Measurements from ENCODE around the gene FOXN1. TPM values are rescaled to one million over a fixed set of nuclear protein-coding genes. Genes with fewer than 3 reads are reported as not detected.

FOXN1 gene
- total RNA-seq, 4 donors from 2014 or later, result not detected

DNA sequence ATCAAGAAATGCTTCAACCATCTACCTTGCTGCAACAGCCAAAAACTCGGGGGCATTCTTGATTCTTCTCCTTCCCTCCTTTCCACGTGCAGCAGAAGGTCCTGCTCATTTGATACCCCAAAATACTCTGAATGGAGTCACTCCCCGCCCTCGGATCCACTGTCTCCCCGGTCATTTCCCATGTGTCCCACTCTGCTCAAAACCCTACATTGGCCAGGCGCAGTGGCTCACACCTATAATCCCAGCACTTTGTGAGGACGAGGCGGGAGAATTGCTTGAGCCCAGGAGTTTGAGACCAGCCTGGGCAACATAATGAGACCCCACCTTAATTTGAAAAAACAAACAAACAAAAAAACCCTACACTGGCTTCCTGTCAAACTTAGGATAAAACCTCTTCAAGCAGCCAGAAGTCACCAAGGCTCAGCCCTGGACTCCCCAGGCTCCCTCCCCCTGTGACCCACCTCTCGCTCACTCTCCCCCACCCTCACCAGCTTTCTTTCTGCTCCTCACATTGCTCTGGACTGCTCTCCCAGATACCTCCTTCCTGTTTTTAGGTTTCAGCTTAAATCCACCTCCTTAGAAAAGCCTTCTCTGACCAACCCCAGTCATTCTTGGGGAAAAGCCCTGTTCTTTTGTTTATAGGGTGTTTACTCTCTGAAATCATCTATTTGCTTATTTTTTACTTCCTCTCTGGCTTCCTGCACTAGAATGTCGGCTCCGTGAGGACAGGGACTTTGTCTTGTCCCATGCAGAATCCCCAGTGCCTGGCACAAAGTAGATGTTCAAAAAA is 29.9 kb upstream of the FOXN1 start:
- DNase-seq, result peak in 2 of 3 donors; percentile 19 to 38
- peak overlapping the region in 3 of 4 donors; percentile 63 to 94 (median 76) for H3K27ac ChIP-seq
- no peaks in the 10 kb centered on the region for H3K9me3 ChIP-seq
- peak overlapping the region in 2 of 4 donors; percentile 59 to 66 for H3K4me3 ChIP-seq
- H3K4me1 ChIP-seq, result peaks cover 0 to 12% (median 1%) of the 10 kb centered on the region in 4 donors
- H3K36me3 ChIP-seq, result no peaks in the 10 kb centered on the region
- no peaks in the 10 kb centered on the region for H3K27me3 ChIP-seq
- TF ChIP-seq, protein P1, sequence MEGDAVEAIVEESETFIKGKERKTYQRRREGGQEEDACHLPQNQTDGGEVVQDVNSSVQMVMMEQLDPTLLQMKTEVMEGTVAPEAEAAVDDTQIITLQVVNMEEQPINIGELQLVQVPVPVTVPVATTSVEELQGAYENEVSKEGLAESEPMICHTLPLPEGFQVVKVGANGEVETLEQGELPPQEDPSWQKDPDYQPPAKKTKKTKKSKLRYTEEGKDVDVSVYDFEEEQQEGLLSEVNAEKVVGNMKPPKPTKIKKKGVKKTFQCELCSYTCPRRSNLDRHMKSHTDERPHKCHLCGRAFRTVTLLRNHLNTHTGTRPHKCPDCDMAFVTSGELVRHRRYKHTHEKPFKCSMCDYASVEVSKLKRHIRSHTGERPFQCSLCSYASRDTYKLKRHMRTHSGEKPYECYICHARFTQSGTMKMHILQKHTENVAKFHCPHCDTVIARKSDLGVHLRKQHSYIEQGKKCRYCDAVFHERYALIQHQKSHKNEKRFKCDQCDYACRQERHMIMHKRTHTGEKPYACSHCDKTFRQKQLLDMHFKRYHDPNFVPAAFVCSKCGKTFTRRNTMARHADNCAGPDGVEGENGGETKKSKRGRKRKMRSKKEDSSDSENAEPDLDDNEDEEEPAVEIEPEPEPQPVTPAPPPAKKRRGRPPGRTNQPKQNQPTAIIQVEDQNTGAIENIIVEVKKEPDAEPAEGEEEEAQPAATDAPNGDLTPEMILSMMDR (IDR thresholded peaks at IDR 0.05), result no peak
- TF ChIP-seq POLR2A (IDR thresholded peaks at IDR 0.05), result no peak

DNA sequence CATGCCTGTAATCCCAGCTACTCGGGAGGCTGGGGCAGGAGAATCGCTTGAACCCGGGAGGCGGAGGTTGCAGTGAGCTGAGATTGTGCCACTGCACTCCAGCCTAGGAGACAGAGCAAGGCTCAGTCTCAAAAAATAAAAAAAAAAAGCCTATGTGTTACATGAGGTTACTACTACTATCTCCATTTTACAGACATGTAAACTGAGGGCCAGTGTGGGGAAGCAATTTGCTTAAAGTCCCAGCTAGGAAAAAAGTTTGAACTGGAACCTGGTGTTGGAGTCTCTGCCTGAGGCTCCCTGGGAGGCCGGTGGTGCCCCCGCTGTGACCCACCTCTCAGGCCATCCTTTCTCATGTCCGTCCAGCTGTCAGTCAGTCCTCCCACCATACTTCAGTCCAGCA is 28.2 kb upstream of the FOXN1 start:
- Histone ChIP-seq H3K27ac (peak overlapping the region in 2 of 4 donors; percentile 85 to 90), H3K4me1 (peaks cover 0 to 11% (median 1%) of the 10 kb centered on the region in 4 donors), H3K4me3 (peak overlapping the region in 2 of 4 donors; percentile 28 to 59), H3K9me3 (no peaks in the 10 kb centered on the region), H3K27me3 (no peaks in the 10 kb centered on the region), H3K36me3 (no peaks in the 10 kb centered on the region)
- DNase-seq, result peak in 1 of 3 donors; percentile 3
- TF ChIP-seq POLR2A (IDR thresholded peaks at IDR 0.05), result no peak
- TF ChIP-seq, protein P1 (IDR thresholded peaks at IDR 0.05), result no peak

DNA sequence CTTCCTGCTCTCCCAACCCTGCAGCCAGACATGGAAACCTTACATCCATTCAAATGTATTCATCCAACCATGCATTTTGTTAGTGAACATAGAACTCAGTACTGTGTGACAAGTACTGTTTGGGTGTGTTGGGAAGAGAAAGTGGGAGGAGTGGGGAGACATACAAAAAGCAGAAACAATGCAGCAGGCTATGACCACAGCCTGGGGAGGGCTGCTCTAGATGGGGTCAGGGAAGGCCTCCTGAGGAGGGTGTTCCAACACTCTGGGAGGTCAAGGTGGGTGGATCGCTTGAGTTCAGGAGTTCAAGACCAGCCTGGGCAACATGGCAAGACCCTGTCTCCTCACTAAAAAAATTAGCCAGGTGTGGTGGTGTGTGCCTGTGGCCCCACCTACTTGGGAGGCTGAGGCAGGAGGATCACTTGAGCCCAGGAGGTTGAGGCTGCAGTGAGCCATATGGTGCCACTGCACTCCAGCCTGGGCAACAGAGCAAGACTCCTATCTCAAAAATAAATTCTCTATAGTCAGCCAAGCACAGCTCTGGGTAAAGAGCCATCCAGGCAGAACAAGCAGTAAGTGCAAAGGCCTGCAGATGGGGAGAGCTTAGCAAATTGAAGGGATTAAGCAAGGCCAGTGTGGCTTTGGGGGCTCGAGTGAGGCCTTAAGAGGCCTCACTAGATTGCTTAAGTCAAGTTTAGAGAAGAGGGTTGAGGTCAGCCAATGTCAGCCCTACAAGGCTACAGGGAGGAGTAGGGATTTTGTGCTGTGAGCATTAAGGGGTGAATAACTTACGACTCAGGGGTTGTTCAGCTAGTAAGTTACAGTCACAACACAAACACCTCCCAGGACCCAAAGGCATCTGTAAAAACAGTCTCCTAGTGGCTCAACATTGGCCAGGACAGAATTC is 27.2 kb upstream of the FOXN1 start:
- Histone ChIP-seq H3K27ac (peak overlapping the region in 2 of 4 donors; percentile 85 to 90), H3K9me3 (no peaks in the 10 kb centered on the region), H3K27me3 (no peaks in the 10 kb centered on the region), H3K36me3 (no peaks in the 10 kb centered on the region), H3K4me3 (peak overlapping the region in 1 of 4 donors; percentile 28), H3K4me1 (peaks cover 0 to 19% (median 1%) of the 10 kb centered on the region in 4 donors)
- peak in 1 of 3 donors; percentile 10 for DNase-seq
- TF ChIP-seq, protein P1 (IDR thresholded peaks at IDR 0.05), result no peak
- no peak for TF ChIP-seq POLR2A (IDR thresholded peaks at IDR 0.05)

DNA sequence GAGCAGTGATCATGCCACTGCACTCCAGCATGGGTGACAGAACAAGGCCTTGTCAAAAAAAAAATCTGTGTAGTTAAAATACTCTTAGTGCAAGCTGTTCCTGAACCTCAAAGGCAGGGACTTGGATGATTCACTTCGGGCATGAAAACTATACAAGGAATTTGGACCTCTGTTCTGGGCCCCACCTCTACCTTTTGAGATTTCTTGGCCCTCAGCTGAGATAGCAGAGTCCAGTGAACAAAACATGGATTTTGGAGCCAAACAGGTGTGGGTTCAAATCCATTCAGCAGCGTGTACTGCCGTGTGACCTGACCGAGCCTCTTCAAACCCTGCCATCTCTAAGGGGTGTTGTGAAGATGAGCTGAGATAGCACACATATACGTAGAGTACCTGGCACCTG is 25.9 kb upstream of the FOXN1 start:
- H3K4me3 ChIP-seq, result peak overlapping the region in 1 of 4 donors; percentile 6
- peaks cover 0 to 21% (median 1%) of the 10 kb centered on the region in 4 donors for H3K4me1 ChIP-seq
- peak overlapping the region in 3 of 4 donors; percentile 59 to 90 (median 85) for H3K27ac ChIP-seq
- no peaks in the 10 kb centered on the region for H3K36me3 ChIP-seq
- no peaks in the 10 kb centered on the region for H3K27me3 ChIP-seq
- TF ChIP-seq, protein P1 (IDR thresholded peaks at IDR 0.05), result no peak
- TF ChIP-seq POLR2A (IDR thresholded peaks at IDR 0.05), result peak; percentile 25 to 52
- peak in 1 of 3 donors; percentile 58 for DNase-seq
- no peaks in the 10 kb centered on the region for H3K9me3 ChIP-seq

DNA sequence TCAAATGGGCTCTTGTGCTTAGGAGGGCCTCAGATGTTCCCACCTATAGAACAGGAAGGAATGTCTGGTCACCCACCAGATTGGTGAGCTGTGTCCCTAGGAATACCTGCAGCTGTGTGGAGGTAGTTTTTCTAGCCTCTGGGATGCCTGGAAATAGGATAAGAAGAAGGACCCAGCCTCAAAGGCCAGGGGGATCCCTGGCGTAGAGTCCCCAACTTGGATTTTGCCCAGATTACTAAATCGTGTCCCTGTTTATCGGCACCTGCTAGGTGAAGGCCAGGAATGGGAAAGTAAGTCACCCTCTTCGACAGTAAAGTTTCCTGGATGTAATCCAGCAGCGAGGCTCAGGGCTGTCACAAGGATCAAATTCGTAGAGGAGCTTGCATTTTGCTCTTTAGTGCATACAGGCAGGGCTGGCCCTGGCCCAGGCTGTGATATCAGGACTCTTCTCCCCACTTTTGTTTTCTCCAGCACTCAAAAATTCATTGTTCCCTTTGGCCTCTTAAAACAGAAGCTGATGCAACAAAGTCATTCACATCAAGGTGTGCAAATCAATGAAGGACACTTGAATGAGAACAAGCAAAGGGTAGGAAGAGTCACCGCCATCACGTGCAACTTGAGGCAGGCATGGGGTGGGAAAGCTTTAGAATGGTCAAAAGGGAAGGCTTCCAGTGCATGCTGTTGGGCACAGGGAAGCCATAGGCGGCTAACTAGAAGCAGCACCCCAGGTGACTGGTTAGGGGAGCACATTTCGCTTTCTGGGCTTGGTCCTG is 25.2 kb upstream of the FOXN1 start:
- H3K36me3 ChIP-seq, result no peaks in the 10 kb centered on the region
- H3K27ac ChIP-seq, result peak overlapping the region in 3 of 4 donors; percentile 59 to 90 (median 85)
- H3K4me1 ChIP-seq, result peaks cover 0 to 18% (median 1%) of the 10 kb centered on the region in 4 donors
- H3K9me3 ChIP-seq, result no peaks in the 10 kb centered on the region
- H3K27me3 ChIP-seq, result no peaks in the 10 kb centered on the region
- DNase-seq, result peak in 1 of 3 donors; percentile 50
- H3K4me3 ChIP-seq, result peak overlapping the region in 2 of 4 donors; percentile 6 to 12
- TF ChIP-seq, protein P1 (IDR thresholded peaks at IDR 0.05), result no peak
- peak in 1 of 2 donors; percentile 3 for TF ChIP-seq POLR2A (IDR thresholded peaks at IDR 0.05)
